HPDE6-E6E7 (cell line): ENCODE results near the gene CRACDL.
"Not testable (repeated sequence)": the region's sequence is repeated elsewhere in the genome, so short reads cannot be mapped to it uniquely, and the experiment has no call there.

Source experiments
- DNase-seq: peaks from one replicate; pipeline ENCODE4 v3.0.0; 2011; ENCODE audit warnings: missing footprints; ENCODE audit errors: extremely low spot score

The CRACDL gene

GRCh38 chr2:98882971-98883779 lies 52.9 kb downstream of the CRACDL start:
- no peak for DNase-seq

- DNase-seq, result no peak
Measured at GRCh38 chr2:98882368-98882767, 53.7 kb downstream of the CRACDL start.

GRCh38 chr2:98881153-98881650 lies 54.8 kb downstream of the CRACDL start:
- DNase-seq, result no peak

- no peak for DNase-seq
Measured at GRCh38 chr2:98880266-98881152, 55.5 kb downstream of the CRACDL start.

GRCh38 chr2:98877658-98878057 lies 58.4 kb downstream of the CRACDL start:
- DNase-seq, result not testable (repeated sequence)

GRCh38 chr2:98876741-98877140 lies 59.3 kb downstream of the CRACDL start:
- DNase-seq, result no peak

- DNase-seq, result no peak
Measured at GRCh38 chr2:98875746-98876145, 60.3 kb downstream of the CRACDL start.

- no peak for DNase-seq
Measured at GRCh38 chr2:98875081-98875728, 60.8 kb downstream of the CRACDL start.

GRCh38 chr2:98874186-98874689 lies 61.8 kb downstream of the CRACDL start:
- DNase-seq, result no peak

GRCh38 chr2:98872526-98872925 lies 63.5 kb downstream of the CRACDL start:
- DNase-seq, result no peak

GRCh38 chr2:98871506-98871905 lies 64.5 kb downstream of the CRACDL start:
- no peak for DNase-seq

- DNase-seq, result no peak
Measured at GRCh38 chr2:98870516-98871158, 65.4 kb downstream of the CRACDL start.

- DNase-seq, result peak; percentile 49
Measured at GRCh38 chr2:98869870-98870269, 66.2 kb downstream of the CRACDL start.

- peak; percentile 87 for DNase-seq
Measured at GRCh38 chr2:98869272-98869641, 66.8 kb downstream of the CRACDL start.

GRCh38 chr2:98868548-98869271 lies 67.3 kb downstream of the CRACDL start:
- no peak for DNase-seq

GRCh38 chr2:98867539-98868309 lies 68.3 kb downstream of the CRACDL start:
- no peak for DNase-seq

GRCh38 chr2:98866033-98866432 lies 70.0 kb downstream of the CRACDL start:
- no peak for DNase-seq

GRCh38 chr2:98861601-98862000 lies 74.4 kb downstream of the CRACDL start:
- no peak for DNase-seq

GRCh38 chr2:98859323-98859722 lies 76.7 kb downstream of the CRACDL start:
- no peak for DNase-seq

- DNase-seq, result no peak
Measured at GRCh38 chr2:98857001-98857400, 79.0 kb downstream of the CRACDL start.
